CD4-positive, alpha-beta T cell treated with Interleukin-6 at 100 ng/mL for 8 hours (primary cell): ENCODE measurements around the gene CIDEB.

ENCODE experiments used
- DNase-seq: peaks from one replicate; pipeline ENCODE4 v3.0.0-alpha.2; 2020; ENCODE audit warnings: mixed read lengths, low spot score

Gene CIDEB

DNA sequence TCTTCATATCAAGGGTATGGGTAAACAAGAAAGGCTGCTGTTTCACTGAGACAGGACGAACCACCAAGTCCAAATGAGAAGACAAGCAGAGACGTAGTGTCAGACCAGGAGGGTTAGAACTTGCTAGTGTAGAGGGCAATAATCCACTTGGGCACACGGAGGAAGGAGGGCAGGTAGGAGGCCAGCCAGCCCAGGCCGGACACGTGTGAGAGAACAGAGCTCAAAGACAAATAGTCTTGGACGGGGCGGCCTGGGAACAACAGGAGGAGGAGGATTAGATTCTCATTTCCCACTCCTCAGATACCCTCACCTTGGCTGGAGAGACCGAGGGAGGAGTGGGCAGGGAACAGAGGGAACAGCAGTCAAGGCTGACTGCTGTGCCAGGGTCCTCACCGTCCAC lies 17.0 kb downstream of the CIDEB start:
- DNase-seq = no peak

DNA sequence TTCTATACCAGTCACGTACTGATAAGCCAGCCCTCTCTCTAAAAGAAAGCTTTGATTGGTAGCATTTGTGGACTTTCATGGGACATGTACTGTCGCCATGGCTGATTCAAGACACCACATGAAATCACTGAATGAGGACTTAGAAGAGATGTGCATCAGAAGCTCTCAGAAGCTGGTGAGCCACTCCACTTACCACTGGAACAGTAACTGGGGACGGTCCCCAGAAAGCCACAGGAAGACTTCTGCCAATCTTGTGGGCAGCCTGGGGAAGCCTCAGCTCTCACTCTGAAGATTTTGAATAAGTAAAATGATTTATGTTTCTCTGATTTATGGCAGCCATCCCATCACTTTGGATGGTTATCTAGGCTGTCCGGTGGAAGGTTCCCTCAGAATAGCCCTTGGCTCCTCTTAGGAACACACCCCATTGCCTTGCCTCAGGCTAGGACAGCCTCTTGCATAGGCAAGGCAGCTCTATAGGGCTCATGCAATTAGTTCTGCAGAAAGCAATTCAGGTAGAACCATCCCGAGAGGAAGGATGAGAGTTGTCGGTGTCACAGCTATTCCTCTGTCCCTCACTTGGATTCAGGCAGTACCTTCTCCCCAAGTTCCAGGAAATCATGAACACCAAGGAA lies 18.0 kb downstream of the CIDEB start:
- DNase-seq = no peak

DNA sequence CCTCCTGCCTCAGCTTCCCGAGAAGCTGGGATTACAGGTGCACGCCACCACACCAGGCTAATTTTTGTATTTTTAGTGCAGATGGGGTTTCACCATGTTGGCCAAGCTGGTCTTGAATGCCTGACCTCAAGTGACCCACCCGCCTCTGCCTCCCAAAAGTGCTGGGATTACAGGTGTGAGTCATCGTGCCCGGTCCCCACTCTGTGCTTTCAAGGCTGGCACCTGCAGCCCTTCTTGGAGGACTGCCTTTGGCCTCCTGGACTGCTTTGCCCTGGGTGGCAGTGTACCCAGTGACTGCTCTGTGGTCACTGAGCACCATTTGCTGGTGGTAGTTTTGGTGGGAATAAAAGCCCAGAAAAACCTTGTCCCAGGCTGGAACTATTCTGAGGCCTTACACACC lies 20.8 kb downstream of the CIDEB start:
- DNase-seq = no peak

DNA sequence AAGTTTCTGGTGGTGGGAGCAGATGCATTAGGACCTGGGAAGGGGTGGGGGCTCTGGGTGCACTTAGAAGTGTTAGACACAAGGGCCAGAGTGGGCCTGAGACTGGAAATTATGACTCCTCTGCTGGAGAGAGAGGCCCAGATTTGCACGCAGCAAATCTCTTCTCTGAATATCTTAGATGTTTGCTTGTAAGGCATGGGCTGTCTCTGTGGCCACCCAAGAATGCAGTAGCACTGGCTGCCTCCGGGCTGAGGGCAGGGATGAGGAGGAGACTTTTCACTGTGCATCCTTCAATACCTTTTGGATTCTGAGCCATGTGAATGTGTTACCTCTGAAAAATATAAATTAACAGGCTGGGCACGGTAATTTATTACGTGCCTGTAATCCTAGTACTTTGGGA lies 22.4 kb downstream of the CIDEB start:
- no peak for DNase-seq

DNA sequence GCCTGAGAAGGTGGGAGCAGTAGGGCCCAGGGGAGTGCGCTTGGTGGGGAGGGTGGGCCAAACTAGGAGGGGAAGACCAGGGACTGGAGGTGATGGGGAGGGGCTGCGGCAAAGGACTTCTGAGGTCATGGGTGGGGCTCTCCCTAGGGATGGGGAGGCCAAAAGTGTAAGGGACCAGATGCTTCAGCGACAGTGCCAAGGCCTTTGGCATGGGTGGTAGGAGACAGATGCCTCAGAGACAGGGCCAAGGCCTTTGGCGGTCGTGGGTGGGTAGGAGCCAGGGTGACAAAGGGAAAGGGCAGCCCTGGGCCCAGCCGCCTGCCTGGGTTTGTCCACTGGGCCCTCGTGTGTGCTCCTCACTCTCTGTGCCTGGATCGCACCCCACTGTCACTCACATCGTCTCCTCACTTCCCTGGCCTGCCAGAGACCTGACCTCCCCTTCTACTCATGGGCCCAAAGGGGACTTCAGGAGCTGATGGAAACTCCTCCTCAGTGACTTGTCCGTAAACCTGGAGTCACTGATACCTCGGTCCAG lies 23.2 kb downstream of the CIDEB start:
- DNase-seq = no peak

DNA sequence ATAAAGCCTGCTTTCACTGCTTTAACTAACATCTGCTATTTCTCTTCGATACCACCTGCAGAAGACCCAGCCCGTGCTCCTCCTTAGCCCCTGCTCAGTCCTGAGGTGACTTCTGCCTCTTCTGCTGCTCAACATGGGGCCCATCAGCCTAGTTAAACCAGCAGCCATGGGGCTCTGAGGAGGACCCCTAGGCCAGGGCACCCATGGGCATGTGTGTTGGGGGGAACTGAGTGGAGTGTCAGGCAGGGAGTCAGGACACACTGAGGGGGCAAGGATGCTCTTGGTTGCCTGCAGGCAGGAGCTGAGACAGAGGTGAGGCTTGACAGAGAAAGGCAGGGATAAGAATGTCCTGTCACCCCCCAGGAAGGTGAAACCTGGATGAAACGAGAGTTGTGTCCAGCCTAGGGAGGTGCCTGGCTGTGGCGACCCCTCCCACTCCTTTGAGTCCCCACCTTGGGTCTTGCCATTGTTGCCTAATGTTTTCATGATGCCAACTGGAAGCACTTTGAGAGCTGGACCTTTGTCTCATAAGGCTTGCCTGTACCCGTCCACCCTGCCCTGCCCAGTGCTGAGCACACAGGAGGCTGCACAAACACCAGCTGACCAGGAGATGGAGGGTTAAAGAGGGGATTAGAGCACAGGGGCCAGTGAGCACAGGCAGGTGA lies 23.8 kb downstream of the CIDEB start:
- DNase-seq = no peak

DNA sequence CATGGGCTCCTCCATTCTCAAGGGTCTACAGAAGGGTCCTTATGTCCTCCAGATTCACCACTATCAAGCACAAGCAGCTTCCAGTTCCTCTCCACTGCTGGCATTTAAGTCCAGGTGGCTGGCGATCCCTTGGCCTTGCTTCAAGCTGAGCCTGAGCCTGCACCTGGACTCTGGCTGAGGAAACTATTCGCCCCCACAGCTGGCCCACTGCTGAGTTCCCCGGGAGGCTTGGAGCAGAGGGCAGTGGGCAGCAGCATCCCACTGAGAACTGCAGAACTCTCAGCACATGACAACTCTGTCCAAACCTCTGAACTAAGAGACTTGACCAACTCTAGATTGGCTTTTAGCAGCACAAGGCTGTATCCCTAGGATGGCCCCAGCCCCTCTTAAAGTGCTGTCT lies 25.0 kb downstream of the CIDEB start:
- no peak for DNase-seq

DNA sequence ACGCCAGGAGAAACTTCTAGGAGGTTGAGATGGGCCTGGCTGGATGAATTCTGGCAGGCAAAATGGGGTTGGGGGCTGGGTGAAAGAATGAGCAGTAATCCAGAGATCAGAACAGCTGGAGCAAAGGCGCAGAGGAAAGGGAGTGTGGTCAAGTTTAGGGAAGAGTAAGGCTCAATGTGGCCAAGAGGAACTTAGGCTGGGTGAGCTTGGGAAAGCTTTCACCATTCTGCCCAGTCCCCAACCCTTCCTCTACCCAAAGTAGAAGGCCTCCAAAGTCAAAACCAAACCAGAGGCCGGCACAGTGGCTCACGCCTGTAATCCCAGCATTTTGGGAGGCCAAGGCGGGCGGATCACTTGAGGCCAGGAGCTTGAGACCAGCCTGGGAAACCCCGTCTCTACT lies 26.1 kb downstream of the CIDEB start:
- DNase-seq = no peak

- no peak for DNase-seq
Observed at GRCh38 chr14:24280797-24281460, 26.8 kb downstream of the CIDEB start.

- DNase-seq = peak; percentile 56
Observed at GRCh38 chr14:24279301-24280186, 28.2 kb downstream of the CIDEB start.

- no peak for DNase-seq
Observed at GRCh38 chr14:24278424-24278823, 29.4 kb downstream of the CIDEB start.

- no peak for DNase-seq
Observed at GRCh38 chr14:24277606-24278321, 30.0 kb downstream of the CIDEB start.

DNA sequence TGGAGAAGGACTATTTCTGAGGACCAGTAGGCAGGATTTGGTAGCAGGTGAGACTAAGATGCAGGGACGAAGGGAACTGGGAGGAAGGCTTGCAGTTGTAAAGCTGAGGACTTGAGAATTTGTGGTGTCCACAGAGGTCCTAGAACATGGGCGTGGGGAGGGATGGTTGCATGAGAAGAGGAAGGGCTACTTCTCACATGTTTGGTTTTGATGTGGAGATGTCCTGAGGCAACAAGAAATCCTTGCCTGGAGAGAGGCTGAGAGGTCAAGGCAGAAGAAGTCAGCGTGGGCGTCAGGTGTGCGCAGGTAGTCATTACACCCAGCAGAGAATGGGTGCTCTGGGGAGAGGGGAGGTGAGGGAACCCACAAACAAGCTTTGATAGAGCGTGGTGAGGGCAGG lies 30.7 kb downstream of the CIDEB start:
- no peak for DNase-seq

- peak; percentile 53 for DNase-seq
Observed at GRCh38 chr14:24274101-24274543, 33.7 kb downstream of the CIDEB start.

DNA sequence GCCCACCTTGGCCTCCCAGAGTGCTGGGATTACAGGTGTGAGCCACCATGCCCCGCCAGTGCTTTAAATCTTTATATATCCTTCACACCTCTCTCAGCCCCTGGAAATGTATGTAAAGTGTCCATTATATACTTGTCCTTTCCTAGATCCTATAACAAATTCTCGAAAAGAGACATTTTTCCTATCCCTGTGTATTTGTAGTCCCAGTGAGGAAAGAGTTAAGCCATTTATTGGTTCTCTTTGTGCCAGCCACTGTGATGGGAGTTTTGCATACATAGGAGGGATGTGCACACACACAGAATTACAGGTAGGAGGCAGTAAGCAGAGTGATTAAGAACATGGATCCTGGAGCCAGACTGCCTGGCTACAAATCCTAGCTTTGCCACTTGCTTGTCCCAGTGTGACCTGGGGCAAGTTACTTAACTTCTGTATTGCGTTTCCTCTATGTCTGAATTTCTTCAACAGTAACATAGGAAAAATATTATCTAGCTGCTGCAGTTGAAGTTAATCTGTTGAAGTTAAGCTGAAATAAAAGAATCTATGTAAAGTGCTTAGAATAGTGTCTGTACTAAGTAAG lies 34.3 kb downstream of the CIDEB start:
- DNase-seq = no peak

DNA sequence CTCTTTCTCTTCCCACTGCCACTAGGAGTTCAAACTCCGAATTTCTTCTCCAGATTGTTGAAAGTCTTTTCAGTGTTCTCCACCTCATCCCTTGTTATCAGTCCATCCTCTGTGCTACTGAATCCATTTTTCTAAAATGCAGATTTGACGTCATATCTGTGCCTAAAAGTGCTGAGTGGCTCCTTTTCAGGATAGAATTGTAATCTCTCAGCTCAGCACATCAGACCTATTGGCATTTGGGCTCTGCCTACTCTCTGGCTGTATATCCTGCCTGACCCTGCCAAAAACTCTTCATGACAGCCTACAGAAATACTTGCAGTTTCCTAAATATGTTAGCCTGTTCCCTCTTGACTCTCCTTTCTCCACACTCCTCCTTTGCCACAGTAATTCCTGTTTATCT lies 35.3 kb downstream of the CIDEB start:
- no peak for DNase-seq

- no peak for DNase-seq
Observed at GRCh38 chr14:24271834-24272263, 35.9 kb downstream of the CIDEB start.

GRCh38 chr14:24271134-24271833 lies 36.5 kb downstream of the CIDEB start, which contains the start of gene RABGGTA:
RABGGTA (minus strand) TSS chr14:24271597; CDS start chr14:24271115, 482 bp downstream.
- DNase-seq = peak; percentile 93

GRCh38 chr14:24270537-24271133 lies 37.1 kb downstream of the CIDEB start:
- no peak for DNase-seq
